Stimulated activated CD4-positive, alpha-beta T cell treated with anti-CD3 and anti-CD28 coated beads, Interleukin-4, amount 100 ng/mL, for 24 hours (primary cell): ENCODE data around the gene SERPINB6.
"Not testable (repeated sequence)": the region's sequence is repeated elsewhere in the genome, so short reads cannot be mapped to it uniquely, and the experiment has no call there.

Source experiments
- DNase-seq: peaks from one replicate; pipeline ENCODE4 v3.0.0-alpha.2; 2020

Gene SERPINB6

DNA sequence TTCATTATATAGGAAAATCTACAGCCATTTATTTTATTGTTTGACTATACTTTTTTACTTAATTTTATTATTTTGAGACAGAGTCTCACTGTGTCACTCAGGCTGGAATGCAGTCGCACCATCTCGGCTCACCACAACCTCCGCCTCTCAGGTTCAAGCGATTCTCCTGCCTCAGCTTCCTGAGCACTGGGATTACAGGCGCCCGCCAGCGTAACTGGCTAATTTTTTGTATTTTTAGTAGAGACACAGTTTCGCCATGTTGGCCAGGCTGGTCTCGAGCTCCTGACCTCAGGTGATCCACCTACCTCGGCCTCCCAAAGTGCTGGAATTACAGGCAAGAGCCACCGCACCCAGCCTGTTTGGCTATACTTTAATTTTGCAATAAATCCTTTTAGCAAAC is 38.5 kb downstream of the SERPINB6 start:
- not testable (repeated sequence) for DNase-seq

GRCh38 chr6:2931970-2932748 is 39.2 kb downstream of the SERPINB6 start:
- peak; percentile 91 for DNase-seq

- DNase-seq: no peak
Observed at GRCh38 chr6:2931055-2931454, 40.3 kb downstream of the SERPINB6 start.

GRCh38 chr6:2927931-2928330 is 43.4 kb downstream of the SERPINB6 start:
- not testable (repeated sequence) for DNase-seq

- DNase-seq: not testable (repeated sequence)
Observed at GRCh38 chr6:2925842-2926747, 45.3 kb downstream of the SERPINB6 start.

DNA sequence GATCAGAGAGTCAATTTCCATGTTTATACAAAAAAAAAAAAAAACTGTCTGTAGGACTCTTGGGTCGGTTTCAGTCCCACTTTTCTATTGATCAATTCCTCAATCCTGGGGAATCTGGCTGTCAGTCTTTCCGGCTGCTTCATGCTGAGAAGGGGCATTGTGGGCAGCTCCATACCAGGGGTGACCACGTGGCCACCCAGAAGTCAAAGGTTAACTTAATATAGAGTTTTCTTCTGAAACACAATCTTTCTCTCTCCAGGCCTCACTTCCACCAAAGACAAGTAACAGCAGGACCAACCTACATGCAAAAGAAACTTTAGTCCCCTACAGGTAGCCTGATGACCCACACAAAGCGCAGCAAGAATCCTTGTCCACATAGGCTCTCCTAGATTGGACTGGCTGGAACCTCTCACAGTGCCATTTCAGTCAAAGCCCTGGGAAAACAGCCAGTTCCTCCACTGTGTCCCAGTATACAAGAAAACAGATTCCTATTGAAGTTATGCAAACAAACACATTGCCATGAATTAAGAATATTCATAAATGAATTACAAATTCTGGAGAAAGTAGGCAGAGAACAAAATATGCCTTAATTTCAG is 49.7 kb downstream of the SERPINB6 start:
- DNase-seq: no peak

DNA sequence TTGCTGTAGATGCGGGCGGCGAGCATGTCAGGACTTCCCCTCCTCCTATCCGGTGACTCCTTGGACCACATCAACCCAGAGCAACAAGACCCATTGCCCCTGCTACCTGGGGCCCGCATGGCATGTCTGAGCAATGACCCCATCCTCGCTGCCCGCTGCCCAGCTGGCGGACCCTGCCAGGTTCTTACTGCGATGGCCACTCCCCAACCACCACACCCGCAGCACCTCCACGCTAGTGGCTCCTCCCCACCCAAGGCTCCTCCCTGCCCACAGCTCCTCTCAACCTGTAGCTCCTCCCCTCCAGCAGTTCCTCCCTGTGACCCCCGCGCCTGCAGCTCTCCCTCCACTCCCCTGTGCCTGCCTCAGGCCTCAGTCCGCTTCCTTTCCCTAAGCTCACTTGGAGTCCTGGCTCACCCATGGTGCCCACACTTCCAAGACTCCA is 50.7 kb downstream of the SERPINB6 start:
- DNase-seq: no peak

- no peak for DNase-seq
Observed at GRCh38 chr6:2919886-2920285, 51.5 kb downstream of the SERPINB6 start.

- DNase-seq: no peak
Observed at GRCh38 chr6:2919401-2919800, 52.0 kb downstream of the SERPINB6 start.

DNA sequence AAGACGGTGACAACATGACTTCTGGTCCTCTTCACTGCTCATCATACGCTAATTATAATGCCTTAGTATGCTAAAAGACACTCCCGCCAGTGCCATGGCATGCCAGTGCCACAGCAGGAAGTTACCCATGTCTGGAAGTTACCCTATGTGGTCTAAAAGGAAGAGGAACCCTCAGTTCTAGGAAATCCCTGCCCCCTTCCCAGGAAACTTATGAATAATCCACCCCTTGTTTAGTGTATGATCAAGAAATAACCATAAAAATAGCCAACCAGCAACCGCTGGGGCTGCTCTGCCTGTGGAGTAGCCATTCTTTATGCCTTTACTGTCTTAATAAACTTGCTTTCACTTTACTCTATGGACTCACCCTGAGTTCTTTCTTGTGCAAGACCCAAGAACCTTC is 52.4 kb downstream of the SERPINB6 start:
- no peak for DNase-seq

- no peak for DNase-seq
Observed at GRCh38 chr6:2917801-2918445, 53.4 kb downstream of the SERPINB6 start.

- no peak for DNase-seq
Observed at GRCh38 chr6:2917065-2917464, 54.3 kb downstream of the SERPINB6 start.

- DNase-seq: no peak
Observed at GRCh38 chr6:2916158-2916925, 55.0 kb downstream of the SERPINB6 start.

DNA sequence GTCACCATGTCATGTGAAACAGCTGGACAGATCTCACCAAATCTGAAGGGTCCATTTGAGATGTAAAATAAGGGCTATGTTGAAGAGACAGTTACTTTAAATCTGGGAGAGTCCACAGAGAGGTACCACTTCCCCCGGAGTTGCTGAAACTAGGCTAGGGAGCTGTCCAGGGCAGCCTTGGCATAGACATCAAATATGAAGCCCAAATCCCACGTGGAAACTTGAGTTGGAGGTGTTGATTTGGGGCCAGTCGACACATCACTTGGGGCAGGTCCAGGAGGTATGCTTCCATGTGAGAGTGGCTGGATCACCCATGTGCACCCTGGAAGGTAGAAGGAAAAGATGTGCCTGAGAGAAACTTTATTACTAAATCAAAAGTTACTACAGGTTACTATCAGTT is 56.2 kb downstream of the SERPINB6 start:
- DNase-seq: no peak

DNA sequence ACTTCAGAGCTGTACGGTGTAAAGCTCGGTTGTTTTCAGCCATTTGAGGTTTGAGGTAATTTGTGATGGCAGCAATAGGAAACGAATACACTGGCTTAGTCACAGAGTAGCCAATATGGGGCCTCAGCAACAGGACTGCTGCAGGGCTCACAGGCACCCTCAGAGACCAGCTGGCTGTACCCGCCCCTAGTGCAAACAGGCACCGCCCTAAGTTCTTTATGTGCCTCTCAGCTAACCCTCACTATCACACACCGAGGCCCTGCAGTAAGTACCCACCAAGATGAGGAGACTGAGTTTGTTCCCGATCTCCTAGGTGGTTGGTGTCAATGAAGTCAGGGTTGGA is 57.1 kb downstream of the SERPINB6 start:
- no peak for DNase-seq

DNA sequence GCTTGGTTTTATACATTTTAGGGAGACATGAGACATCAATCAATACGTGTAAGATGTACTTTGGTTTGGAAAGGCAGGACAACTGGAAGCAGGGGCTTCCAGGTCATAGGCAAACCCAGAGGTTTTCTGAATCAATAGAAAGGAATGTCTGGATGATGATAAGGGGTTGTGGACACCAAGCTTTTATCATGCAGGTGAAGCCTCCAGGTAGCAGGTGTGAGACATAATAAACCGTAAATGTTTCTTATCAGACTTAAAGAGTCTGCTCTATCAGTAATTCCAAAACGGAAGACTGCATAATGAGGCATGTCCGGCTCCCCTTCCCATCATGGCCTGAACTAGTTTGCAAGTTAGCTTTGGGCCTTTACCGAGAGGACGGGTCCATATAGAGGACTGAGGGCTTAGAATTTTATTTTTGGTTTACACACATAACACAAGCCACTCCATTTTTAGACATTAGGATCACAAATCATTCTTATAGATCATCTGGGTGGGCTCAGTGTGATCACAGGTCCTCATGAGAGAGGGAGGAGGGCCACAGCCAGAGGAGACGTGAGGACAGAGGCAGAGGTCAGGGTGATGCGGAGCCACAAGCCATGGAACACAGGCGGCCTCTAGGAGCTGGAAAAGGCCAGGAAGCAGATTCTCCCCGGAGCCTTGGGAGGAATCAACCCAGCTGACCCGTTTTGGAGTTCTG is 57.6 kb downstream of the SERPINB6 start:
- DNase-seq: no peak

DNA sequence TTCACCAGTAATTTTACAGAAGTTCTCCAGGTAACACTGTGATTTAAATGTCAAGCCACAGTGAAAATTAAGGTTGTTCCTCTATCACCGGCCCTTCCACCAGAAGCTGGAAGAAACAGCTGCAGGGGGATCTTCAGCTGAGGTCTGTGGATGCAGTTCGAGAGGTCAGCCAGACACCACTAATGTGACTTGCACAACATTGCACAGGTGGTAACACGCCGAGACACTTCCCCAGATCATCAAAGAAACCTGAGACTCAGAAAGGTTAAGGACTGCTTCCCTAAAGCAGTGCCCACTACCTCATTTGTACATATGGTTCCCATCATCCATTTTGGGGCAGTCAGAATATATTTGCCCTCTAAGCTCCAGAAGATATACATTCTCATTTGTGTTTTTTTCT is 60.2 kb downstream of the SERPINB6 start:
- DNase-seq: no peak

DNA sequence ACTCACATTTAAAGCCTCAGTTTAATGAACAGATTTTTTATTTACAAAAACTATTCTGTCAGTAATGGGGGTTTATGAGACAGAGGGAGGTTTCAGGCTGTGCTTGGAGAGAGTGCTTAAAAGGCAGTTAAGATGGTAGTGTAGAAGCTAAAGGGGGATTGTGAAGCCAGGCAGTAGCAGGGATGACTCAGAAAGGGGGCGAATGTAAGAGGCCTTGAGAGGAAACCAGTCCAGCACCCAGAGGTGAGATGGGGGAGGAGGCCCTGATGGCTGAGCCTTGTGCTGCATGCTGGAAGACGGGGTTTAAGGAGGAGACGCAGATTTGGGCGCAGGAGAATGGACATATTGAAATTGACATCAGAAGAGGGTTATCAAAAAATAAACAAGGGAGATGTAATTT is 61.6 kb downstream of the SERPINB6 start:
- no peak for DNase-seq

DNA sequence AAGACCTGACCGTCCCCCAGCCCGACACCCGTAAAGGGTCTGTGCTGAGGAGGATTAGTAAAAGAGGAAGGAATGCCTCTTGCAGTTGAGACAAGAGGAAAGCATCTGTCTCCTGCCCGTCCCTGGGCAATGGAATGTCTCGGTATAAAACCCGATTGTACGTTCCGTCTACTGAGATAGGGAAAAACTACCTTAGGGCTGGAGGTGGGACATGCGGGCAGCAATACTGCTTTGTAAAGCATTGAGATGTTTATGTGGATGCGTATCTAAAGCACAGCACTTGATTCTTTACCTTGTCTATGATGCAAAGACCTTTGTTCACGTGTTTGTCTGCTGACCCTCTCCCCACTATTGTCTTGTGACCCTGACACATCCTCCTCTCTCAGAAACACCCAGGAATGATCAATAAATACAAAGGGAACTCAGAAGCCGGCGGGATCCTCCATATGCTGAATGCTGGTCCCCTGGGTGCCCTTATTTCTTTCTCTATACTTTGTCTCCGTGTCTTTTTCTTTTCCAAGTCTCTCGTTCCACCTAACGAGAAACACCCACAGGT is 62.2 kb downstream of the SERPINB6 start:
- not testable (repeated sequence) for DNase-seq

- not testable (repeated sequence) for DNase-seq
Observed at GRCh38 chr6:2908516-2908915, 62.9 kb downstream of the SERPINB6 start.
